Ramos (cell line): Measurements from ENCODE around the gene NR2F2.

Experiments
- in situ Hi-C: fragments of 300-500 bp; cut with MboI; formaldehyde crosslinking; loops from one replicate; pipeline ENCODE4 v1.14.3; 2022; ENCODE audit warnings: low sequenced_read_pairs; ENCODE audit not compliant: unreplicated experiment

The NR2F2 gene

DNA sequence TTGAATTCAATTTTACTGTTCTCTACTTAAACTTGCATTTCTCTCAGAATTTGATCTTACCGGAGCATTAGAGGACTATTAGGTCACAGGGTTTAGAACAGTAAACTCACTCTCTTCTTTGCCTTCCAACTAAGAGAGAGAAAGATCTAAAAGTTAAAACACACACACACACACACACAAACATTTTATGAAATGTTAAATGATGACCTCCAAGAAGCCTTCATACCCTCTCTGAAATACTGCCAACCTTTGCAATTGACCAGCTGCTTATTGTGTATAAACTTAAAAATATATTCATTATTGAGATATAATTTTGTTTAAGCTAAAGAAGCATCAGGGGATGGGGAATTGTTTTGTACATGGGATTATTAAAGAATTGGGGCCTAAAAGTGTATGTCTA, 15.5 kb upstream of the NR2F2 start:
- in situ Hi-C loops: no loop called here

GRCh38 chr15:96316953-96317629, 13.4 kb upstream of the NR2F2 start:
- in situ Hi-C loops: no loop called here

DNA sequence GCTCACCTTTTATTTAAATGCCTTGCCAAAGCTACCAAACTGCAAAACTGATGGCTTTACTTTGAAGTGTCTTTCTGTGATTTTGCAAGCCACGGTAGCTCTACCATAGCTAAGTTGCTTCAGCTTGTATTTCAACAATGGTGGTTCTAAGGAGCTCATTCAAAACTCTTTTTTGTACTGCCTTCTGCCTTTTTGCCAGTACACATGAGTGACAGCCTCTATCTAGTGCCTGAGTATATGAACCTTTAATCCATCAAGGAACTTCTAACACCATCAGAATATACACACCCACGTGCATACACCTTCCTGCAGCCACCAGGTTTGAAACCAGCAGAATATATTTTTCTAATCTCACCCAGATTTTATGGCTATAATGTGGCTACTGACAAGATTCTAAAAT, 10.4 kb upstream of the NR2F2 start:
- in situ Hi-C loops: no loop called here

DNA sequence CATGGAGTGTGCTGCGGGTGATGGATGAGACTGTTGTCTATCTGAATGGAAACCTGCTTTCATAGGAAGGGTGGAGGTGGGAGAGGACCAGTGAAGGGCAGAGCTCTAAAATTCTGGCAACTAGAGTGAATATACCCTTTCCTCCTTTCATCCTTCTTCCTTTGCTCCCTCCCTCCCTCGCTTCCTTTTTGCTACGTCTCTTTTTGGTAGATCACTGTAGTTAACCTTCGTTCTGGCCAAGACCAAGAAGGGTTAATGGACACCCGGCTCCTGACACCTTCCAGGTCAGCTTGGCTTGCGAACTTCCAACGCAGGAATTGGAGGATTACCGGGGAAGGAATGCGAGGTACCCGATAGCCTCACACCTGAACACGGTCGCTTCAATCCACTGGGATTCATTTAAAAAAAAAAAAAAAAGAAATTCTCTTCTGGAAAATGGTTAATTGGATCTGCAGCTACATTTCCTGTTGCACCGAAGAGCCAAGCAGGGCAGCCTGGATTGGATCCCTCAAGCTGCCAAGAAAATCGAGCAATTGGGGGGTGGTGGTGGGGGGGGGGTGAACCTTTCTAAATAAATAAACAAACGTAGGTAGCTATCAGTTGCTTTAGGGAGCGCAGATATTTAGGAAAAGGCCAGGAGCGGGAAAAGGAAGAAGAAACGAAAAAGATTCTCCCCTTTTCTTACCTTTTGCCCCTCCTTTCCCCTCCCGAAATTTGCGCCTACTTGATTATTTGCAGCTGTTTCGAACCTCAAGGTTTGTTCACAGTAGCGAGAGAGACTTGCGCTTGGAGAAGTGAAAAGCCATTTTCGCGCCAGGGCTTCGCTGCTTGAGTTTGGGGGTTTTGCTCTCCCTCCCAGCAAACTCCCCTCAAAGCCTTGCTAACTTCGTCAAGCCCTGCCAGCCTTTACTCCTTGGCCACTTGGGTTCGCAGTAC, 9.5 kb upstream of the NR2F2 start:
- in situ Hi-C loops: no loop called here

DNA sequence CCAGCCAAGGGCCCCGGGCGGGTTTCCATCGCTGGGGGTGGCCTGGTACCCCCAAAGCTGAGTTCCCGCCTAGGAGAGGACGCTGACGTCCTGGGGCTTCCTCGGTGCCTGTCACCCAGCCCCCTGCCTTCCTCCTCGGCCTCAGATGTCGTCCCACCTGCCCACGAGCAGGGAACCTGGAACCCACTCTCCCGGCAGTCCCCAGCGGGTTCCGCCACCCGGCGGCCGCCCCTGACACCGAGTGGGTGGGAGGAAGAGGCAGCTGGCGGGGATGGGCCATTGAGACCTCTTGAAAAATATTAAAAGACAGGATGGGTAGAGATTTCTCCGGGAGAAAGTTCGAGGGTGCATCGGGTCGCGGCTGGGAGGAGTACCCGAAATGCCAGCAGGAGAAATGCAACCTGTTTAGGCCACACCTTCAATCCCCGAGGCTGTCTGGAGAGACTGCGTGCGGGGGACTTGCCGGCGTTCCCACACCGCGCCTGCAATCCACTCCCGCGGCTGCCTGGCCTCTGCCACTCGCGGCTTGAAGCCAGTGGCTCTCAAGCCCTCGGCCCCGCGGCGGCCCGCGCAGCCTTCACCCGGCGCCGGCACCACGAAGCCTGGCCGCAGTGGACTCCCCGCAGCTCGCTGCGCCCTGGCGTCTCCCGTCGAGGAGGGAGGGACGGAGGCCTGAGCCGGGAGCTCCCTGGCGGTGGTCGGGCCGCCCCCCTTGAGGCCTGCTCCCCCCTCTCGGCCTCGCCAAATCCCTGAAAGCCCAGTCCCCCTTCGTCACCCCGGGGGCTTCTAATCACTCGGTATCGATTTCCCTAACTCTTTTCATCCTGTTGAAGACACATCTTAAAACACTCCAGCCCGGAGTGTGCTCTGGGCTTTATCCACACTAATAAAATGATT, 8.6 kb upstream of the NR2F2 start:
- in situ Hi-C loops: no loop called here

GRCh38 chr15:96322536-96323318, 7.8 kb upstream of the NR2F2 start:
- in situ Hi-C loops: no loop called here

- in situ Hi-C loops: no loop called here
Observed at GRCh38 chr15:96323319-96324145, 7.0 kb upstream of the NR2F2 start.

DNA sequence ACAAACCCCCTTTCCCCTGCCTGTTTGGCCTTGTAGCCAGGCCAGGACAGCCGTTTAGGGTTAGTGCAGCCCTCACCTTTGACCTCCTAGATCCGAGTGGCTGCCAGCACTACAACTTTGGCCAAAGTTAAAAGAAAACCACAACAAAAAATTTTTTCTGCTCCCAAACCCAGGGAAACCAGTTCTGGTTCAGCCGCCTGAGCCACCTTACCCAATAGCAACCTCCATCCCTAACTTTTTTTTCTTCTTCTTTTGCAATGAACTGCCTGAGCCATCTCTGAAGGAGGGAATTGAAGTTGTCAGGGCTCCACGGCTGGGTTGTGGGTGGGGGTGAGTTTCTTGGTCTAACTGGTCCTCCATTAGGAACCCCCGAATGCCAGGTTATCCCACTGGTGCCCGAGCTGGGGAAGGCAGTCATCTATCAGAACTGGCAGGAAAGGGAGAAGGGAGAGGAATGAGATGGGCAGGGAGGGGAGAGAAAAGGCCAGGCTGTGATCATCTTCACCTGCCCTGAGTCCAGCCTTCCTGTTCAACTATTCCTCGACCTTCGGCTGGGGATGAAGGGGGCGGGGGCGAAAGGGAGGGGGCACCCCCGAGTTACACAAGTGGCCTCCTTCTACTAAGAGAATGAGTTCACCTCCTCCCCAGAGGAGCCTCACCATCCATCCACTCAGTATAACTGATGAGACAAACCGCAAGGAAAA, 6.2 kb upstream of the NR2F2 start:
- in situ Hi-C loops: no loop called here

GRCh38 chr15:96324940-96325540, 5.5 kb upstream of the NR2F2 start:
- in situ Hi-C loops: no loop called here

DNA sequence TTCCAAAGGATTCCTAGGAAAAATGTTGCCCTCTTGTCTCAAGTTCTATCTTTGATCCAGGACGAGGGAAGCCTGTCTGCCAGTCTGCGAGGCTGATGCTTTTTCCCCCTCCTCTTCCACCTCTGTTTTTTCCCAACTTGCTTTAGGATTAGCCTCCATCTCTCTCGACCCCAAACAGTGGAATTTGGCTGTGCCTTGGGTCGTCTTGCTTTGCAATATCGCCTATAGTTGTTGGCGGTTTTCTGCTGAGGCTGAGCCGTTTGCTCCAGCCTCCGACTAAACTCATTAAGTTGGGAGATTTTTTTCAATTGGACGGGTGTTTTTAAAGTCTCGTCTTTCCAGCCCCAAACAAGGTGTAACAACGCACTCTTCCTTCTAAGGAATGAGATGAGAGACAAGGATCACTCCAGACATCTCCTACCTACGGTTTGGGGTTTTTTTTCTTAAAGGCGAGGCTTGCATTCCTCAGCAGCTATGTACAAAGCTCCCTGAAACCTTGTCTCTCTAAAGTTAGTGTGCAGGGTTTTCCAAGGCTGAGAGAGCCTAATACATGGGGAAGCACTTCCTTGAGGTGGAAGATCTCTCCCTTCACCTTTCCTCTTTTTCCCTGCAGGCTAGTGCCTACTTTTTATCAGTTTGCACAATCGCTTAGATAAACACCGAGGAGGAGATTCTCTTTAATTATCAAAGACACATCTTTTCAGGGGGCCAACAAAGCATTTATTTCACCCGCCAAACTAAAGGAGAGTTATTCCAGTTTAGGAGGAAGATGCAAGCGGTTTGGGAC, 4.8 kb upstream of the NR2F2 start:
- in situ Hi-C loops: no loop called here

GRCh38 chr15:96326328-96327154, 4.0 kb upstream of the NR2F2 start:
- in situ Hi-C loops: no loop called here

DNA sequence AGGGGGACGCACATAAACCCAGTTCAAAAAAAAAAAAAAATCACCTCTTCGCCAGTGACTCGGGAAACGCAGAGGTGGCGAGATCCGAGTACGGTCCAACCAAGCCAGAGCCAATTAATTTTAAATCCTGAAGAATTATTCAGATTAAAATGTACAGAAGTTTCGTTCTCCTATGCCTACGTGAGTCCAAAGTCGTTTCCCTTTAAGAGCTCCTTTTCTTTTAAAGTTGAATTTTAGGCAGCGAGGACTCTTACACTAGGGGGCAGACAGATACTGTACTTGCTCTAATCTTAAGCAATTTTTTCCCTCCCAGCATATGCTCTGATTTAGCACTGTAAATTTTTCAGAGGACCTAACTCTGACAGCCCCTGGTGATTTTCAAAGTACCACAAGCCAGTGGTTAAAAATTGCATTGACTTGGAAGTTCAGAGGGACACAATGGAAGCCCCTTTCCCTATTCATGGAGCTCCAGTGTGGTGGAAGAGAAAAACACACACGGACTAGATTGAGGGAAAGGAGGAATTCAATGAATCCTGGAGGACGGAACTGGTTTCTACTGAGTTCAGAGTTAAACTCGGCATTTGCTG, 3.3 kb upstream of the NR2F2 start:
- in situ Hi-C loops: no loop called here

DNA sequence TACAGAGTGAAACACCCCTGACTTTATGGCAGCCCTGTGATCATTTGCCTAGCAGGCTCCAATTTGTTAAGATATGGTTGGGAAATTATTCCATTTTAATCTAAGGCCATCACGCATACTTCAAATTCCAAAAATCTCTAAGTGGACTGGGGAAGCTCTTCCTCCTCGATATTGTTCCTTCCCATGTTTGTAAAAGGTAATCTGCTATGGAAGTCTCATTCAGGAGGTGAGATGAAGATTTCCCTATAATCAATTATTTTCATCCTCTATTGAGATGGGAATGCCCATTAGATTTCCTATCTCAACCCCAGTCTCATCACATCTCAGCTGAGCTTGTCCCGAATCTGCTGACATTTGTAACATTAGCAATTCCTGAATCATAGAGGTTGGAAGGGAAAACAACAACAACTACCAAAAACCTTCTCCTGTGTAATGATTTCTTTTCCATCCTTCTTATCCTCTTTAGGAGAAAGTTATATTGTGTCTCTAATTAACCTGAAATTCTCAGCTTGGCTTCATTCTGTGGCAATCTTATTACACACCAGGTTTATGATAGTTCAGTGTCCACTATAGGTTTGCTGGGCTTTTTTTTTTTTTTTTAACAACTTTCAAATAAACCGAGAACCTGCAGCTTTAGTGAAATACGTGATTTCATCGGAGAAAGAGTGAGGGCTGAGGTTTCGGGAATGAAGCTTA, 2.2 kb upstream of the NR2F2 start:
- in situ Hi-C loops: no loop called here

- in situ Hi-C loops: no loop called here
Observed at GRCh38 chr15:96328877-96329195, 1.7 kb upstream of the NR2F2 start.

DNA sequence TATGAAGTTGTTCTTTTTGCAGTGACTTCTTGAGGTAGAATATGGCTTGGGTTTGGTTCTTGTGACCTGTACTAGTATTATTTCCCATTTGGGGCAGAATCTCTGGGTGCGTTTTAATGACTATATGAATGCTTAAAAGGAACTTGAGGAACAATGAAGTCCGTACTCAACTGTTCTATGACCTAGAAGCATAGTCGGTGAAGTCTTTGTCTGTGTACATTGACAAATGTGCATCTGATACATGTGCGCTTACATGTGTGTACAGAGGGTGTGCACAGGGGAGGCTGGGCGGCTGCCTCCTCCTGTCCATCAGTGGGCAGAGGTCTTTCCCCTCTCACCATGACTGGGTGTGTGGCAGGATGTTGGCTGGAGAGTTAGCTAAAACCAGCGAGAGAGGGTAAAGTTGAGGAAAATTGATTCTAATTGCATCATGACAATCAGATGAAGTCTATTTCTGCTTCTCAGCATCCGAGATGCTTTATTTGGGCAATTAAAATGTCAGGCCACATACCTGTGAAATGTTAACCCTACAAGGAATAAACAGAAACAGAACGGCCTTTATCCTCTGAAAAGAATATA, 1.0 kb upstream of the NR2F2 start:
- in situ Hi-C loops: no loop called here
